SK-N-SH (cell line): ENCODE data around the gene ACOT4.

Experiments
- FOSL2 ChIP-seq: IDR thresholded peaks from 2 replicates; pipeline ENCODE4 v1.4.0; 2012; ENCODE audit warnings: low read depth, mild to moderate bottlenecking, moderate library complexity, borderline replicate concordance
- TF ChIP-seq, protein P1 (sequence below): fragments of 200-600 bp; sonication (generic); IDR thresholded peaks from 2 replicates; pipeline ENCODE4 v1.6.1; 2017; ENCODE audit warnings: antibody characterized with exemption, mild to moderate bottlenecking, moderate library complexity
- TF ChIP-seq, protein P2 (sequence below): IDR thresholded peaks from 2 replicates; pipeline ENCODE4 v1.4.0; 2012; ENCODE audit warnings: low read depth, borderline replicate concordance

DNA sequence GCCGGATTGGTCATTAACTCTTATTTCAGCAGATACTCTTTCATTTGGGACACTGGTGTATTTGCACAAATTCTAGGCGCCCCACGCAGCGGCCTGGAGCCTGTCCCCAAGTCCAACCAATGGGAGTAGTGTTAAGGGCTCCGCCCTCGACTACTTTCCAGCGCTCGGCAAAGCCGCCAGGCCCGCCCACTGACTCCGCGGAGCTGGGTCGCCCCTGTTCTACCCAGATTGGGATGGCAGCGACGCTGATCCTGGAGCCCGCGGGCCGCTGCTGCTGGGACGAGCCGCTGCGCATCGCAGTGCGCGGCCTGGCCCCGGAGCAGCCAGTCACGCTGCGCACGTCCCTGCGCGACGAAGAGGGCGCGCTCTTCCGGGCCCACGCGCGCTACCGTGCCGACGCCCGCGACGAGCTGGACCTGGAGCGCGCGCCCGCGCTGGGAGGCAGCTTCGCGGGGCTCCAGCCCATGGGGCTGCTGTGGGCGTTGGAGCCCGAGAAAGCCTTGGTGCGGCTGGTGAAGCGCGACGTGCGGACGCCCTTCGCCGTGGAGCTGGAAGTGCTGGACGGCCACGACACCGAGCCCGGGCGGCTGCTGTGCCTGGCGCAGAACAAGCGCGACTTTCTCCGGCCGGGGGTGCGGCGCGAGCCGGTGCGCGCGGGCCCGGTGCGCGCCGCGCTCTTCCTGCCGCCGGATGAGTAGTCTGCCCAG, 20.8 kb downstream of the ACOT4 start, which contains the start of gene ACOT6:
- TF ChIP-seq, protein P1, sequence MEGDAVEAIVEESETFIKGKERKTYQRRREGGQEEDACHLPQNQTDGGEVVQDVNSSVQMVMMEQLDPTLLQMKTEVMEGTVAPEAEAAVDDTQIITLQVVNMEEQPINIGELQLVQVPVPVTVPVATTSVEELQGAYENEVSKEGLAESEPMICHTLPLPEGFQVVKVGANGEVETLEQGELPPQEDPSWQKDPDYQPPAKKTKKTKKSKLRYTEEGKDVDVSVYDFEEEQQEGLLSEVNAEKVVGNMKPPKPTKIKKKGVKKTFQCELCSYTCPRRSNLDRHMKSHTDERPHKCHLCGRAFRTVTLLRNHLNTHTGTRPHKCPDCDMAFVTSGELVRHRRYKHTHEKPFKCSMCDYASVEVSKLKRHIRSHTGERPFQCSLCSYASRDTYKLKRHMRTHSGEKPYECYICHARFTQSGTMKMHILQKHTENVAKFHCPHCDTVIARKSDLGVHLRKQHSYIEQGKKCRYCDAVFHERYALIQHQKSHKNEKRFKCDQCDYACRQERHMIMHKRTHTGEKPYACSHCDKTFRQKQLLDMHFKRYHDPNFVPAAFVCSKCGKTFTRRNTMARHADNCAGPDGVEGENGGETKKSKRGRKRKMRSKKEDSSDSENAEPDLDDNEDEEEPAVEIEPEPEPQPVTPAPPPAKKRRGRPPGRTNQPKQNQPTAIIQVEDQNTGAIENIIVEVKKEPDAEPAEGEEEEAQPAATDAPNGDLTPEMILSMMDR: no peak
- no peak for TF ChIP-seq FOSL2
- TF ChIP-seq, protein P2, sequence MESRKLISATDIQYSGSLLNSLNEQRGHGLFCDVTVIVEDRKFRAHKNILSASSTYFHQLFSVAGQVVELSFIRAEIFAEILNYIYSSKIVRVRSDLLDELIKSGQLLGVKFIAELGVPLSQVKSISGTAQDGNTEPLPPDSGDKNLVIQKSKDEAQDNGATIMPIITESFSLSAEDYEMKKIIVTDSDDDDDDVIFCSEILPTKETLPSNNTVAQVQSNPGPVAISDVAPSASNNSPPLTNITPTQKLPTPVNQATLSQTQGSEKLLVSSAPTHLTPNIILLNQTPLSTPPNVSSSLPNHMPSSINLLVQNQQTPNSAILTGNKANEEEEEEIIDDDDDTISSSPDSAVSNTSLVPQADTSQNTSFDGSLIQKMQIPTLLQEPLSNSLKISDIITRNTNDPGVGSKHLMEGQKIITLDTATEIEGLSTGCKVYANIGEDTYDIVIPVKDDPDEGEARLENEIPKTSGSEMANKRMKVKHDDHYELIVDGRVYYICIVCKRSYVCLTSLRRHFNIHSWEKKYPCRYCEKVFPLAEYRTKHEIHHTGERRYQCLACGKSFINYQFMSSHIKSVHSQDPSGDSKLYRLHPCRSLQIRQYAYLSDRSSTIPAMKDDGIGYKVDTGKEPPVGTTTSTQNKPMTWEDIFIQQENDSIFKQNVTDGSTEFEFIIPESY: no peak
